CD4-positive, alpha-beta T cell treated with Interferon alpha-2 for 1 hour (primary cell): ENCODE measurements around the gene ZNF768.
A peak's percentile ranks its signal among the peaks of the same experiment; 100 is the strongest.

Source experiments
- DNase-seq, 2 donors: peaks; one replicate each; pipeline ENCODE4 v3.0.0-alpha.2; 2020 to 2022

ZNF768 gene

GRCh38 chr16:30526137-30526822 is at the start of gene ZNF768:
TSS of gene ZNF768 (minus strand) at chr16:30526566. CDS start at chr16:30526413, 153 bp downstream.
- no peak for DNase-seq

- DNase-seq = no peak
Observed at GRCh38 chr16:30574678-30575077, 48.3 kb upstream of the ZNF768 start.

GRCh38 chr16:30571445-30572322 is 45.3 kb upstream of the ZNF768 start, which contains the start of gene ZNF688:
TSS of gene ZNF688 (minus strand) at chr16:30571714. CDS start at chr16:30571629, 85 bp downstream.
- peak; percentile 98 to 99 for DNase-seq

GRCh38 chr16:30570636-30571444 is 44.5 kb upstream of the ZNF768 start:
- no peak for DNase-seq

- DNase-seq = no peak
Observed at GRCh38 chr16:30569746-30570635, 43.6 kb upstream of the ZNF768 start.

- no peak for DNase-seq
Observed at GRCh38 chr16:30569281-30569680, 42.9 kb upstream of the ZNF768 start.

- DNase-seq = peak; percentile 65 to 78
Observed at GRCh38 chr16:30567991-30568638, 41.7 kb upstream of the ZNF768 start.

GRCh38 chr16:30567160-30567990 is 41.0 kb upstream of the ZNF768 start:
- peak; percentile 56 to 61 for DNase-seq

GRCh38 chr16:30566531-30566930 is 40.2 kb upstream of the ZNF768 start:
- DNase-seq = no peak

- no peak for DNase-seq
Observed at GRCh38 chr16:30565984-30566383, 39.6 kb upstream of the ZNF768 start.

- no peak for DNase-seq
Observed at GRCh38 chr16:30565526-30565925, 39.2 kb upstream of the ZNF768 start.

- DNase-seq = no peak
Observed at GRCh38 chr16:30562021-30562420, 35.7 kb upstream of the ZNF768 start.

GRCh38 chr16:30561089-30561816 is 34.9 kb upstream of the ZNF768 start:
- DNase-seq = peak; percentile 24 to 40

GRCh38 chr16:30559690-30560089 is 33.3 kb upstream of the ZNF768 start:
- DNase-seq = no peak

- no peak for DNase-seq
Observed at GRCh38 chr16:30558789-30559377, 32.5 kb upstream of the ZNF768 start.

GRCh38 chr16:30557957-30558788 is 31.8 kb upstream of the ZNF768 start, which contains the start of gene ZNF764:
TSS of gene ZNF764 (minus strand) at chr16:30558374. CDS start at chr16:30558182, 192 bp downstream.
- peak; percentile 98 to 99 for DNase-seq

- no peak for DNase-seq
Observed at GRCh38 chr16:30557707-30557956, 31.3 kb upstream of the ZNF768 start.

- no peak for DNase-seq
Observed at GRCh38 chr16:30556125-30556473, 29.7 kb upstream of the ZNF768 start.
